Activated CD4-positive, alpha-beta T cell treated with anti-CD3 and anti-CD28 coated beads for 48 hours (primary cell): Measurements from ENCODE around the gene SPDYE3.
"Not testable (repeated sequence)": the region's sequence is repeated elsewhere in the genome, so short reads cannot be mapped to it uniquely, and the experiment has no call there.

Experiments
- DNase-seq: peaks from one replicate; pipeline ENCODE4 v3.0.0-alpha.2; 2020

Gene SPDYE3

GRCh38 chr7:100352984-100353684 is 45.6 kb downstream of the SPDYE3 start:
- no peak for DNase-seq

GRCh38 chr7:100353685-100354330 is 46.3 kb downstream of the SPDYE3 start:
- DNase-seq, result peak; percentile 37

GRCh38 chr7:100356416-100357068 is 49.0 kb downstream of the SPDYE3 start:
- DNase-seq, result no peak

GRCh38 chr7:100357131-100357561 is 49.6 kb downstream of the SPDYE3 start:
- no peak for DNase-seq

GRCh38 chr7:100358027-100358856 is 50.7 kb downstream of the SPDYE3 start, which contains the start of gene PILRB:
Gene PILRB (plus strand): TSS chr7:100358117. CDS start chr7:100358303, 186 bp downstream.
- DNase-seq, result no peak

GRCh38 chr7:100358857-100359212 is 51.3 kb downstream of the SPDYE3 start:
- no peak for DNase-seq

- DNase-seq, result no peak
Measured at GRCh38 chr7:100360135-100360854, 52.8 kb downstream of the SPDYE3 start.

- DNase-seq, result no peak
Measured at GRCh38 chr7:100363098-100363497, 55.6 kb downstream of the SPDYE3 start.

GRCh38 chr7:100363797-100364196 is 56.3 kb downstream of the SPDYE3 start:
- not testable (repeated sequence) for DNase-seq

- DNase-seq, result no peak
Measured at GRCh38 chr7:100364480-100364879, 57.0 kb downstream of the SPDYE3 start.

- DNase-seq, result not testable (repeated sequence)
Measured at GRCh38 chr7:100365998-100366367, 58.5 kb downstream of the SPDYE3 start.

- peak; percentile 52 for DNase-seq
Measured at GRCh38 chr7:100366411-100367250, 59.1 kb downstream of the SPDYE3 start.

GRCh38 chr7:100367251-100367620 is 59.7 kb downstream of the SPDYE3 start:
- no peak for DNase-seq

- no peak for DNase-seq
Measured at GRCh38 chr7:100367676-100368613, 60.4 kb downstream of the SPDYE3 start.

GRCh38 chr7:100369105-100369504 is 61.6 kb downstream of the SPDYE3 start:
- no peak for DNase-seq

GRCh38 chr7:100370303-100370702 is 62.8 kb downstream of the SPDYE3 start:
- no peak for DNase-seq

GRCh38 chr7:100370746-100371145 is 63.2 kb downstream of the SPDYE3 start:
- no peak for DNase-seq

GRCh38 chr7:100371561-100372171 is 64.2 kb downstream of the SPDYE3 start:
- DNase-seq, result no peak
